Left renal pelvis (tissue), 4 donors: ENCODE measurements around the gene ZMYM3. TPM values are rescaled to one million over a fixed set of nuclear protein-coding genes. Genes with fewer than 3 reads are reported as not detected.
"Not testable (repeated sequence)": the region's sequence is repeated elsewhere in the genome, so short reads cannot be mapped to it uniquely, and the experiment has no call there.

ENCODE experiments used
- DNase-seq, 4 donors: peaks; one replicate each; pipeline ENCODE4 v3.0.0-alpha.2; 2013; ENCODE audit warnings: low read depth in 4 of 4, low spot score in 3 of 4
- polyA plus RNA-seq, 4 donors: library from polyadenylated mRNA; unstranded; fragments of 120-200 nt; gene quantifications; one replicate each; pipeline ENCODE4 v1.2.1, GENCODE V29; 2013; ENCODE audit not compliant: insufficient read length in 4 of 4

ZMYM3 gene
- 10 to 100 TPM; 50.3 to 64.5 (median 57.9) TPM for polyA plus RNA-seq

GRCh38 chrX:71254092-71254963, at the start of gene ZMYM3:
Gene ZMYM3, minus strand, starts transcription at chrX:71254140. Its CDS starts 885 bp downstream, at chrX:71253255.
- peak in 2 of 4 donors; percentile 57 to 61 for DNase-seq

DNA sequence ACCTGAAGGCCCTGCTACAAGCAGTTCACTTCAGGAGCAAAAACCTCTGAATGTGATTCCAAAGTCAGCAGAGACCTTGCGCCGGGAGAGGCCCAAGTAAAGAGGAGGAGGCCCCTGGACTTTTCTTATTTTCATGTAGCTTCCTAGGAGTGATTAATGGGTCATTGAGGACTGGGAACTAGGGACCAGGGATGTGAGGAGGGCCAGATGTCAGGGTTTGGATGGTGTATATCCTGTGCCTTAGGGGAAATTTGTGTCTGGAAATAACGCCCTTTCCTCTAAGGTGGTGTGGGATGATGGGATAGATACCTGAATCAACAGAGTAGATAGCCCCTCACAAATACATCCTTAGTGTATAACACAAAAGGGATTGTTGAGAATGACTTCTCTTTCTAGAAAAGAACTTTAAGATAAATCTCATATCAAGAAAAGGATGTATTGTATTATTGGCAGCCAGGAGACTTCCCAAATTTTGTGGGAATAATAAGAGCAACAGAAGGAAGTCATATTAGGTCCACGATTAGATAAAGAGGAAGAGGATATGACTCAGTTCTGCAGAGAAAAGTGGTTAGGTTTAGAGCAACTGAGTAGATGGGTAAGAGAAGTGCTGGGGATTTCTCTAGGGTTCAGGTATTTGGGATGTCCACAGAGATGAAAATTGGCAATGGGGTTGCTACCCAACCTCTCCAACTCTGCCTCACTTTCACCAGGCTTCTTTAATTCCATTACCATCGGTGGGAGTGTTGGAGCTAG, 48.7 kb upstream of the ZMYM3 start:
- DNase-seq, result no peak

DNA sequence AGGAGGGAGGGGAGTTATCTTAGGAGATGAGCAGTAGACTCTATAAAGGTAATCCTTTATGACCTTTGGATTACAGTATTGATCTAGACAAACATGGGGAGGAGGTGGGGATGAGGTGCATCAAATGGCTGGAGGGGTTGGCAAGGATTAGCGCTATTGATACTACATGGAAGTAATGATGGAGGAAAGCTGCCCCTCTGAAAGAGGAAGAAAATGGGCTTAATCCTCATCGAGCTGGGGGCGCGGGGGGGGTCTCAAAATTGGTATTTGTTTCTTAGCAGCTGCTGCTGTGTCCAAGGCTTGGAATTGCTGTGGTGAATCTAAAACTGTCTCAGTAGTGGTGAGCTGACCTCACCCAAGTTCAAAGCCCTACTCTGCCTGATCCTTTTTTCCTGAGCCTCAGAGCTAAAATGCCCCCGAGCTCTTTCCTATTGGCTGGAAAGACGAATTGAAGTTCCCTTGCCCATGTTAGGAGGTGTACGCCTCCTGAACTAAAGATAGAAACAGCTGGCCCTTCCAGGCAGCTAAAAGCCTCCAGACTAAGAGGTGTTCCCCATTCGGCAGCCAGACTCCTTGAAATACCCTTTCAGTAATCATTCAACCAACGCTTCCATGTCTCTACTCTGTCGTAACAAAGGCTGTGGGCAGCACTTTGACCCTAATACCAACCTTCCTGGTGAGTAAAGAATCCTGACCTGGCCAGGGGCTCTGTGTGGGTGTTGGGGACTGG, 47.4 kb upstream of the ZMYM3 start, which contains the start of gene ITGB1BP2:
ITGB1BP2 (plus strand) TSS at position 556 of the 730 bp plus-strand sequence; CDS start at position 613, 57 bp downstream.
- no peak for DNase-seq

DNA sequence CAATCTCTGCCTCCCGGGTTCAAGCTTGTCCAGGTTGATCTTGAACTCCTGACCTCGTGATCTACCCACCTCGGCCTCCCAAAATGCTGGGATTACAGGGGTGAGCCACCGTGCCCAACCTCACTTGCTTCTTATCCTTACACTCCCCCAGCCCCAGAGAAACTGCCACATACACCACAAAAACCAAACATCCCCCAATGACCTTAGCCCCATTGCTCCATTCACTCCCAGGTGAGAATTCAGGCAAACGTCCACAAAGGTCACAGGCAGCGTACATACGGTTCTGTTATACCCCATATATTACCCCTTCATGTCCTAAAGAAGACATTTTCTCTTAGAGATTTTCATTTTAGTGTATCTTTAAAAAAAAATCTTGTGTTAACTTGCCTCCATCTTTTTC, 46.6 kb upstream of the ZMYM3 start:
- DNase-seq, result not testable (repeated sequence)

DNA sequence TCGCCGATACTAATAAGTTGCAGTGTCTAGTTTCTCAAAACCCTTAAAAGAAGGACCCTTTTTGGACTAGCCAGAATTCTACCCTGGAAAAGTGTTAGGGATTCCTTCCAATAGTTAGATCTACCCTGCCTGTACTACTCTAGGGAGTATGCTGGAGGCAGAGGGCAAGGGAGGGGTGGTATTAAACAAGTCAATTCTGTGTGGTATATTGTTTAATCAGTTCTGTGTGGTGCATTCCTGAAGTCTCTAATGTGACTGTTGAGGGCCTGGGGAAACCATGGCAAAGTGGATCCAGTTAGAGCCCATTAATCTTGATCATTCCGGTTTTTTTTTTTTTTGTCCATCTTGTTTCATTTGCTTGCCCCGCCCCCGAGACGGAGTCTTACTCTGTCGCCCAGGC, 46.1 kb upstream of the ZMYM3 start:
- DNase-seq, result not testable (repeated sequence)

GRCh38 chrX:71298119-71298518, 44.2 kb upstream of the ZMYM3 start:
- DNase-seq, result no peak

GRCh38 chrX:71296806-71297205, 42.9 kb upstream of the ZMYM3 start:
- no peak for DNase-seq

DNA sequence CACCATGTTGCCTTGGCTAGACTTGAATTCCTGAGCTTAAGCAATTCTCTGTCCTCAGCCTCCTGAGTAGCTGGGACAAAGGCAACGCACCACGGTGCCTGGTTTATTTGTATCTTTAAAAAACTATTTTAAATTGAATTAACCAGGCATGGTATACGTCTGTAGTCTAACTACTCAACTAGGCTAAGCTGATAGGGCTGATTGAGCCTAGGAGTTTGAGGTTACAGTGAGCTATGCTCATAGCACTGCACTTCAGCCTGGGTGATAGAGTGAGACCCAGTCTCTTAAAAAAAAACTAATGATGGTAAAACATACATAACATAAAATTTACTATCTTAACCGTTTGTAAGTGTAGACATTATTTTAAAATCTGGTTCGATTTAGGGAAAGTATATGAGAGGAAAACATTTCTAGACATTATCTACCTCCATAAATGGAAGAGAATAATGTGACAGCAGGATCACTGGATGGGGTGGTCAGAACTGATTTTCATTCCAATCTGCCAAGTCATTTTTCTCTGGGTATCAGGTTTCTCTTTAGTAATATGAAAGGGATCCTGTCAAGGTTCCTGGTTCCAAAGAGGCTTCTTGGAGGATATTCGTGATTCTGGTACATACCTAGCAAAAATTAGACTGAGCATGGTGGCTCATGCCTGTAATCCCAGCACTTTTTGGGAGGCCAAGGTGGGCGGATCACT, 38.9 kb upstream of the ZMYM3 start:
- DNase-seq, result no peak

DNA sequence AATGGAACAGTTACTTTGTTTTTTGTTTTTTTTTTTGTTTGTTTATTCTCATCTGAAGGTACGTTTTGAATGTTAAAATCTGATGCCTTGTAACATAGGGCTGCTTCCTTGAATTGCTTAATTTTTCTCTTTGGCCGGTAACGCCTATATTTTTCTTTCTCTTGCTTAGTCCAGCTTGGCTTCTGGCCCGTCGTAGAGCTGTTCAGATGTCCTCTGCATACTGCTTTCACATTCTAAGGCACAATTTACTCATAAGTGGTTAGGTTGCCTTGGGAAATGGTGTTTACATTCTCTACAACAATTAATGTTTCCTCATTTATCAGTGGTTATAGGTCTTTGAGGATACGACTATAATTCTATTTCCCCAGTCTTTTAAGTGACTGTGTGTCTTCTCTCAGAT, 37.4 kb upstream of the ZMYM3 start:
- no peak for DNase-seq

GRCh38 chrX:71285929-71286328, 32.0 kb upstream of the ZMYM3 start:
- DNase-seq, result no peak

- peak; percentile 94 to 97 (median 96) for DNase-seq
These were observed 29.6 kb upstream of the ZMYM3 start, which contains the start of gene NONO for GRCh38 chrX:71283403-71284143. Gene NONO, plus strand, starts transcription at chrX:71283635. Its CDS starts 7,003 bp downstream, at chrX:71290638.

- DNase-seq, result peak in 1 of 4 donors; percentile 10
These were observed 28.8 kb upstream of the ZMYM3 start for GRCh38 chrX:71282514-71283402.

- DNase-seq, result not testable (repeated sequence)
These were observed 27.4 kb upstream of the ZMYM3 start for GRCh38 chrX:71281300-71281699.

DNA sequence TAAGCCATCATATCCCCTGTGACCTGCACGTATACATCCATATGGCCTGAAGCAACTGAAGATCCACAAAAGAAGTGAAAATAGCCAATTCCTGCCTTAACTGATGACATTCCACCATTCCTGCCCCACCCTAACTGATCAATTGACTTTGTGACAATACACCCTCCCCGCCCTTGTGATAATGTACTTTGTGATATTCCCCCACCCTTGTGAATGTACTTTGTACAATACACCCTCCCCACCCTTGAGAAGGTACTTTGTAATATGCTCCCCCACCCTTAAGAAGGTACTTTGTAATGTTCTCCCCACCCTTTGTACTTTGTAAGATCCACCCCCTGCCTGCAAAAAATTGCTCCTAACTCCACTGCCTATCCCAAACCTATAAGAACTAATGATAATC, 18.4 kb upstream of the ZMYM3 start:
- DNase-seq, result not testable (repeated sequence)

DNA sequence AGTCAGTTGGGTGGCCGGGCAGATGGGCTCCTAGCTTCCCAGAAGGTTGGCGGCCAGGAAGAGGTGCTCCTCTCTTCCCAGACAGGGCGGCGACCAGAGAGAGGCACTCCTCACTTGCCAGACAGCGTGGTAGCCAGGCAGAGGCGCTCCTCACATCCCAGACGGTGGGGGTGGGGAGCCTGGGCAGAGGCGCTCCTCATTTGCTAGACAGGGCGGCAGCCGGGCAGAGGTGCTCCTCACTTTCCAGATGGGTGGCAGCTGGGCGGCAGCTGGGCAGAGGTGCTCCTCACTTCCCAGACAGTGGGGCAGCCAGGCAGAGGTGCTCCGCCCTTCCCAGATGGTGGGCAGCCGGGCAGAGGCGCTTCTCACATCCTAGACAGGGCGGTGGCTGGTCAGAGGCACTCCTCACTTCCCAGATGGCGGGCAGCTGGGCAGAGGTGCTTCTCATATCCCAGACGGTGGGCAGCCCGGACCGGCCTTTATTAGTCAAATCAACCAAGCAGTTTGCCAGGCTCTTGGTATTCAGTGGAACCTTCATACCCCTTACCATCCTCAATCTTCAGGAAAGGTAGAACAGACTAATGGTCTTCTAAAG, 16.0 kb upstream of the ZMYM3 start:
- DNase-seq, result no peak

DNA sequence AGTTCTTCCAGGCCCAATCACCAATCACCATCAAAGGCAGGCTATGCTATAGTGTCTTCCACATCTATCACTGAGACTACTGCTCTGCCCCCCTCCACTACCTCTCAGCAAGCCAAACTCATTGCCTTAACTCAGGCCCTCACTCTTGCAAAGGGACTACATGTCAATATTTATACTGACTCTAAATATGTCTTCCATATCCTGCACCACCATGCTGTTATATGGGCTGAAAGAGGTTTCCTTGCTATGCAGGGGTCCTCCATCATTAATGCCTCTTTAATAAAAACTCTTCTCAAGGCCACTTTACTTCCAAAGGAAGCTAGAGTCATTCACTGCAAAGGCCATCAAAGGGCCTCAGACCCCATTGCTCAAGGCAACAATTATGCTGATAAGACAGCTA, 14.7 kb upstream of the ZMYM3 start:
- DNase-seq, result not testable (repeated sequence)

DNA sequence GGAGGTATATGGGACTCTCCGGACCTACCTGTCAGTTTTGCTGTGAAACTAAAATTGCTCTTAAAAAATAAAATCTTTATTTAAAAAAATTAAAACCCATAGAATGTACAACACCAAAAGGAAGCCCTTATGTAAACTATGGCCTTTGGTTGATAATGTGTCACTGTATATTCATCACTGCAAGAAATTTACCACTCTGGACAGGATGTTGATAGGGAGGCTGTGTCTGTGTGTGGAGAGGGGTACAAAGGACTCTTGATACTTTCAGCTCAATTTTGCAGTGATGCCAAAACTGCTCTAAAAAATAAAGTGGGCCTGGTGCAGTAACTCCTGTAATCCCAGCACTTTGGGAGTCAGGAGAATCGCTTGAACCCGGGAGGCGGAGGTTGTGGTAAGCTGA, 2.9 kb upstream of the ZMYM3 start:
- no peak for DNase-seq

DNA sequence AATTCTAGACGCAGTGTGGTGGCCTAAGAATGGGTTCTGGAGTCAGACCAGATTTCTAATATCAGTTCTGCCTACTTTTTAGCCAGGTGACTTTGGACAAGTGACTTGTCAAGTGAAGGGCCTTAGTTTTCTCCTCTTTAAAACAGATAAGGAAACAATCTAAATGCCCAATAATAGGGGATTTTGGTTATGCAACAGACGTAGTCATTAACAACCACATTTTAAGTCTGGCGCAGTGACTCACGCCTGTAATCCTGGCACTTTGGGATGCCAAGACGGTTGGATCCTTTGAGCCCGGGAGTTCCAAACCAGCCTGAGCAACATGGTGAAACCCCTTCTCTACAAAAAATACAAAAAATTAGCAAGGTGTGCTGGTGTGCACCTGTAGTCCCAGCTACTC, 2.1 kb upstream of the ZMYM3 start:
- no peak for DNase-seq
